CD4-positive, alpha-beta T cell (primary cell): ENCODE measurements around the gene FAM222B. TPM values are rescaled to one million over a fixed set of nuclear protein-coding genes. Genes with fewer than 3 reads are reported as not detected.

Source experiments
- ATAC-seq: fragments of 200-7000 bp; cut with Tn5 transposase; one replicate; pipeline ENCODE4 v1.10.0; 2022; ENCODE audit warnings: mild to moderate bottlenecking; ENCODE audit not compliant: poor library complexity
- CTCF ChIA-PET: fragments of 350-600 bp; sonication (Branson Sonifier 250); formaldehyde crosslinking; loops from one replicate; lab custom pipeline; 2021; ENCODE audit warnings: antibody characterized with exemption, inconsistent platforms; lab: Charles Lee
- POLR2A ChIA-PET: fragments of 350-600 bp; sonication (Branson Sonifier 250); formaldehyde crosslinking; loops from one replicate; lab custom pipeline; 2021; ENCODE audit warnings: antibody characterized with exemption, inconsistent platforms; lab: Charles Lee
- DNase-seq, 14 experiments: peaks; one replicate each; pipeline ENCODE4 v3.0.0-alpha.2; 2013 to 2020; ENCODE audit warnings: mixed read lengths in 2 of 14
- H3K27ac ChIP-seq, 2 donors: one replicate each; pipeline versions ENCODE4 v1.5.1 to v1.7.0; 2013; ENCODE audit warnings: low read length in 2 of 2, low read depth in 1 of 2, mild to moderate bottlenecking in 1 of 2
- H3K27me3 ChIP-seq, 2 experiments: 1 replicate in 1 of 2; 2 replicates in 1 of 2; pipeline versions ENCODE4 v1.6.1 to v1.7.0; 2013; ENCODE audit warnings: low read length in 2 of 2, control low read depth in 1 of 2, mild to moderate bottlenecking in 1 of 2, moderate library complexity in 1 of 2; ENCODE audit not compliant: insufficient read depth in 2 of 2, control insufficient read depth in 1 of 2
- H3K36me3 ChIP-seq: one replicate; pipeline ENCODE4 v1.6.1; 2013; ENCODE audit warnings: low read length, control low read depth; ENCODE audit not compliant: insufficient read depth
- H3K4me1 ChIP-seq: one replicate; pipeline ENCODE4 v1.6.1; 2013; ENCODE audit warnings: low read length, control low read depth; ENCODE audit not compliant: insufficient read depth
- H3K4me3 ChIP-seq: one replicate; pipeline ENCODE4 v1.5.1; 2013; ENCODE audit warnings: mild to moderate bottlenecking, low read length, moderate library complexity
- H3K9me3 ChIP-seq, 2 experiments: 1 replicate in 1 of 2; 2 replicates in 1 of 2; pipeline versions ENCODE4 v1.6.1 to v1.7.0; 2013; ENCODE audit warnings: low read length in 2 of 2, mild to moderate bottlenecking in 2 of 2, control low read depth in 1 of 2, moderate library complexity in 1 of 2; ENCODE audit not compliant: control insufficient read depth in 1 of 2, insufficient read depth in 1 of 2
- H3K27ac Mint-ChIP-seq: one replicate; pipeline ENCODE4 v1.8.0; 2020; ENCODE audit warnings: mixed read lengths
- H3K27me3 Mint-ChIP-seq: one replicate; pipeline ENCODE4 v1.8.0; 2021; ENCODE audit warnings: mixed read lengths
- H3K36me3 Mint-ChIP-seq: one replicate; pipeline ENCODE4 v1.8.0; 2021; ENCODE audit warnings: low read depth, mixed read lengths
- H3K4me1 Mint-ChIP-seq: one replicate; pipeline ENCODE4 v1.8.0; 2021; ENCODE audit warnings: low read depth, mixed read lengths
- H3K4me3 Mint-ChIP-seq: one replicate; pipeline ENCODE4 v1.8.0; 2020; ENCODE audit warnings: mild to moderate bottlenecking, mixed read lengths
- H3K9me3 Mint-ChIP-seq: one replicate; pipeline ENCODE4 v1.8.0; 2020; ENCODE audit warnings: mixed read lengths
- CTCF ChIP-seq: fragments of 200-600 bp; IDR thresholded peaks from one replicate; pipeline ENCODE4 v1.8.0; 2022; ENCODE audit warnings: antibody characterized with exemption, mild to moderate bottlenecking
- intact Hi-C, 2 experiments: fragments of 100-400 bp; cut with DNase I in 1 of 2; cut with micrococcal nuclease in 1 of 2; formaldehyde crosslinking; loops; one replicate each; pipeline versions ENCODE4 v1.15.1 to v1.9.0; 2023 to 2025; cut with DNase I, micrococcal nuclease
- total RNA-seq, 174 experiments: library from RNA in 2 of 174; stranded (reverse) in 2 of 174; gene quantifications; one replicate each; pipeline ENCODE4 v1.2.3 and lab custom pipeline; 2021 to 2026

Gene FAM222B
- total RNA-seq, 2 experiments from 2014 or later = 17.3 to 17.5 TPM

GRCh38 chr17:28729950-28730330, 112.7 kb downstream of the FAM222B start:
- no peak for ATAC-seq
- CTCF ChIA-PET = interaction anchor here (5.8 to 10.8 kb wide), 2 partner anchors 18 to 33 kb away, joined by 70 to 373 read pairs; partner anchors contain the start of gene TRAF4
- peaks cover 3% of the 10 kb centered on the region for H3K36me3 ChIP-seq
- Mint-ChIP-seq H3K4me3 (peak overlapping the region; percentile 30), H3K27ac (no peak overlapping the region), H3K4me1 (peaks cover 38% of the 10 kb centered on the region), H3K27me3 (no peaks in the 10 kb centered on the region), H3K9me3 (no peaks in the 10 kb centered on the region), H3K36me3 (peaks cover 20% of the 10 kb centered on the region)
- H3K9me3 ChIP-seq = no peaks in the 10 kb centered on the region
- peaks cover 43% of the 10 kb centered on the region for H3K4me1 ChIP-seq
- POLR2A ChIA-PET = interaction anchor here (1.0 to 6.5 kb wide), 5 partner anchors 14 to 221 kb away, joined by 3 to 268 read pairs (median 13); partner anchors contain the start of genes ALDOC, PHF12 and TRAF4
- H3K27ac ChIP-seq = no peak overlapping the region
- no peak for TF ChIP-seq CTCF
- H3K4me3 ChIP-seq = no peak overlapping the region
- DNase-seq = no peak
- intact Hi-C loops = loop anchor here (2.0 to 5.0 kb wide), 6 partner anchors 32 to 387 kb away; partner anchors contain the start of genes BLTP2 (in 1 of the 2) and FLOT2 (in 1 of the 2)
- H3K27me3 ChIP-seq = no peaks in the 10 kb centered on the region

DNA sequence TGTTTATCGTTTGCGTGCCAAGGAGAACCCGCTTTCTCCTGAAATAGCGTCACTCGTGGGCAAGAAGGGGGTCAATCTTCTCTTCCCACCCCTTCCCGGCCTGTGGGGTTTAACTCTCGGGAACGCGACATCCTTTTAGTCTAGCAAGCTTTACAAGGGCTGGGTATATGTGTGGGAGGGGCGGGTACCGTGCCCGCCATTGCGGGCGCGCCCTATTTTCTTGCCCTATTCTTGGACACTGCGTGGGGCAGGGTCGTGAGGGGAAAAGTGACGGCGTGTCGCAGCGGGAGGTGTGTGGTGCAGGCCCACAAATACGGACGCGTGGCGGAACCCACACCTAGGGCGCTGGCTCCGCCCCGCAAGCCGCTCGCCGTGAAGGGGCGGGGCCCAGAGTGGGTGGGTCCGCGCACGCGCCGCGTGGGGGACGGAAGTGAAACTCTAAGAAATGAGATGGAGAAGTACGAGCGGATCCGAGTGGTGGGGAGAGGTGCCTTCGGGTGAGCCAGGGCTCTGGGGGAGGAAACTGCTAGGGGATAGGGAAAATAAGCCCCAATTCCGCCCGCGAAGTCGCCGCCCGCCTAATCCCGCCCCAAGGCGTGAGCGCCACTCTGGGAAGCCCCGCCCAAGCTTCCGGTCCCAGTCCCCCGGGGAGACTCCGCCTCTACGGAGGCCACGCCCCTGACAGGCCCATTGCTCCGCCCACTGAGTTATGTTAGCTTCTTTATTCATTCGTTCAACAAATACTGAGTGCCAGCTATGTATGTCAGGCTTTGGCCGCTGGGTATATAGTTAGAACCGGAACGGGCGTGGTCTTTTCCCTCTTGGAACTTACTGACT, 114.0 kb downstream of the FAM222B start, which contains the start of gene NEK8:
Gene NEK8, plus strand, starts transcription at position 425 of the 837 bp plus-strand sequence. Its CDS starts 26 bp downstream, at position 451.
- H3K27me3 Mint-ChIP-seq = no peaks in the 10 kb centered on the region
- H3K4me3 Mint-ChIP-seq = peak within 1 kb of the TSS; percentile 98
- H3K9me3 Mint-ChIP-seq = no peaks in the 10 kb centered on the region
- no peak for TF ChIP-seq CTCF
- ChIA-PET POLR2A (interaction anchor here (0.6 to 6.5 kb wide), 26 partner anchors 9 to 566 kb away, joined by 3 to 268 read pairs (median 6); partner anchors contain the start of genes ALDOC, BLTP2, FAM222B and FLOT2), CTCF (interaction anchor here (0.7 to 10.8 kb wide), 8 partner anchors 8 to 223 kb away, joined by 3 to 373 read pairs (median 18); partner anchors contain the start of genes FLOT2, PHF12, PROCA1 and RPL23A)
- H3K27ac Mint-ChIP-seq = peak within 1 kb of the TSS; percentile 100
- Histone ChIP-seq H3K27ac (peak within 1 kb of the TSS; percentile 99 to 100), H3K36me3 (peaks cover 17% of the 10 kb centered on the region), H3K4me3 (peak within 1 kb of the TSS; percentile 75), H3K4me1 (peaks cover 46% of the 10 kb centered on the region), H3K27me3 (no peaks in the 10 kb centered on the region), H3K9me3 (no peaks in the 10 kb centered on the region)
- ATAC-seq (peak; percentile 68), DNase-seq (peak; percentile 96 to 99 (median 97))
- peaks cover 51% of the 10 kb centered on the region for H3K4me1 Mint-ChIP-seq
- peaks cover 34% of the 10 kb centered on the region for H3K36me3 Mint-ChIP-seq
- intact Hi-C loops = loop anchor here (1.0 to 5.0 kb wide), 7 partner anchors 8 to 389 kb away; partner anchors contain the start of genes BLTP2 (in 1 of the 2) and FLOT2 (in 1 of the 2)
